GM18526 (cell line): ENCODE data around the gene TIGD4.

Experiments
- POLR2A ChIP-seq: IDR thresholded peaks from 3 replicates; pipeline ENCODE4 v1.6.1; 2011; ENCODE audit not compliant: insufficient read length; ENCODE audit errors: extremely low read depth

The TIGD4 gene

DNA sequence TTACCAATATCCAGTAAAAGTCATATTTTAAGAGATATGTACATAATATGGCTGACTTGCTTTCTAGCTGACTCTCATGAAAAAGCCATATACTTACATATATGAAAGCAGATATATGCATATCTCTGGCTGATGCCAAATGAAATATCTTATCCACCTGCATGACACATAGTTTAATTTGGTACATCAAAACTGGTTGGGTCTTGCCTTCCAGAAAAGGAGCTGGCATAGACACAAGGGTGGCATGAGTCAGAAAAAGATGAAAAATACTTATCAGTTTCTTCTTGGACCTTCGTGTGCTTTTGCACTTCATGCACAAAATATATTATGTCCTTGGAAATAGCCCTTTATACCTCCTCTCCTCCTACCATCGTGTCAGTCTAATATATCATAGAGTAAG lies 32.1 kb downstream of the TIGD4 start:
- no peak for TF ChIP-seq POLR2A

DNA sequence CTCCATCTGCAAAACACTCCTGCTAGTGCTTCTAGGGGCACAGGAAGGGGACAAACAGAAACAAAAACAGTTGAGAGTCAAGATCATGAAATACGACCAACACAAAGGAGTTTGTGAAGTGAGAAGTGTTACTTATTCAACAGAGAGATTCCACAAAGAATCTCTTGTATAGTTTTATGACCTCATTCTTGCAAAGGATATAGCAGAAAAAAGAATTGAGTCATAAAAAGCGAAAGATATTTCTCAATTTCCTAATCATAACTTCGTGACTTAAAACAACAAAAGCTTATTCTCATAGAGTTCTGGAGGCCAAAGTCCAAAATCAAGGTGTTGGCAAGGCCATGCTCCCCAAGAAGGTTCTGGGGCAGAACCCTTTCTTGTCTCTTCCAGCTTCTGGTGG lies 40.7 kb downstream of the TIGD4 start:
- TF ChIP-seq POLR2A, result no peak

DNA sequence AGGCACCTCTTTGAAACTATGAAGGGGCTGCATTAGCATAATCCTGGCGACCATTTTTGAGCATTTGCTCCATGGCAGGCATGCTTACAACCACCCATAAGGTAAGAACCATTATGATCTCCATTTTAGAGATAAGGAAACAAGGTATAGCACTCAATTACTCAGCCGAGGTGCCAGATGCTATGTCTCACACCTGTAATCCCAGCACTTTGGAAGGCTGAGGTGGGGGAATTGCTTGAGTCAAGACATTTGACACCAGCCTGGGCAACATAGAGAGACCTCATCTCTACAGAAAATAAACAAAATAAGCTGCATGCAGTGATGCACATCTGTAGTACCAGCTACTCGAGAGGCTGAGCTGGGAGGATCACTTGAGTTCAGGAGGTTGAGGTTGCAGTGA lies 43.6 kb downstream of the TIGD4 start:
- TF ChIP-seq POLR2A, result no peak

DNA sequence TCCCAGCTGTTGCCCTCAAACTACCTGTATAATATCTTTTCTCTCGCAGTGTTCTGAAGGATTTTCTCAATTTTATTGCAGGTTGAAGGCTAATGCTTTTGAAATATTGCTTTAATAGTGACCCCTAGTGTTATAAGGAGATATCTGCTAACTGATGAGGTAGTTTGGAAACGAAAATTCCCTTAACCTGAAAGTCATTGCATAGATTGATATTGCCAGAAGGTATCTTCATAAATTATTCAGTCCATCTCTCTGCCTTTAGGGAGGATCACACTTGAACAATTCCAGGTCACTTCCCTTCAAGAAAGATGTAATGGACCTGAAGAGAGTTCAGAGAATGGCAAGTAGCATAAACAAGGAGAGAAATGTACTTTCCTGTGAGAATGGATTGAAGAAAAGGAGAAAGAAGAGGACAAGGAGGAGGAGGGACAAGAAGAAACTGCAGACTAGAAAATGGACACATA lies 44.1 kb downstream of the TIGD4 start:
- no peak for TF ChIP-seq POLR2A

GRCh38 chr4:152734699-152735050 lies 44.9 kb downstream of the TIGD4 start:
- no peak for TF ChIP-seq POLR2A

GRCh38 chr4:152734015-152734698 lies 45.4 kb downstream of the TIGD4 start:
- no peak for TF ChIP-seq POLR2A

DNA sequence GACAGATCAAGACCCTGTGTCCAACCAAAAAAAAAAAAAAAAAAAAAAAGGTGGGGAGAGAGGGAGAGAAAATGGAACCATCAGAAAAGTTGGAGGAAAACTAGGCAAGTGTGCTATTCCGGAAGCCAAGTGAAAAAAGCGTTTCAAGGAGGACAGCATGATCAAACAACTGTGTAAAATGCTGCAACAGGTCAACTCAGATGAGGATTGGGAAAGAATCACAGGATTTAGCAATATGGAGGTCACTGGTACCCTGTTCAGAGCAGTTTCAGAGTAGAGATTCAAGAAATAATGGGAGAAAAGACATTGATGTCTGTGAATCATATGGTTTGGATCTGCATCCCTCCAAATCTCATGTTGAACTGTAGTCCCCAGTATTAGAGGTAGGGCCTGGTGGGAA lies 47.5 kb downstream of the TIGD4 start:
- no peak for TF ChIP-seq POLR2A

DNA sequence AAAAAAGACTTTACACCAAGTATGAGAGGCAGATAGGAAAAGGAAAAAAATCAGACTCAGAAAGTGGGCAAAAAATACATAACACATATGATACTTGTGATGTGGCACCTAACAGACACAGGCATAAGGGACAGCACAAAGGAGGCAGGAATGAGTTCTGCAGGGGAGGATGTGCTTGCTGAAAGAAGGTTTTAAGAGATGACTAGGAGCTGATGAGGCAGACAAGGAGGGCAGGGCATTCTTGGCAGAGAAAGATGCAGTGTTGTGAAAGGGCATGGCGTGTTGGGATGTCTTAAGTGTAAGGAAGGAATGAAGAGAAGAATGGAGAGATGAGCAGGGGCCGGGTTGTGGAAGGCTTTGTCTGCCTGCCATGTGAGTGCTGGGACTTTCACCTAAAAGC lies 50.1 kb downstream of the TIGD4 start:
- no peak for TF ChIP-seq POLR2A

- no peak for TF ChIP-seq POLR2A
These were observed 51.2 kb downstream of the TIGD4 start for GRCh38 chr4:152728343-152728742.

DNA sequence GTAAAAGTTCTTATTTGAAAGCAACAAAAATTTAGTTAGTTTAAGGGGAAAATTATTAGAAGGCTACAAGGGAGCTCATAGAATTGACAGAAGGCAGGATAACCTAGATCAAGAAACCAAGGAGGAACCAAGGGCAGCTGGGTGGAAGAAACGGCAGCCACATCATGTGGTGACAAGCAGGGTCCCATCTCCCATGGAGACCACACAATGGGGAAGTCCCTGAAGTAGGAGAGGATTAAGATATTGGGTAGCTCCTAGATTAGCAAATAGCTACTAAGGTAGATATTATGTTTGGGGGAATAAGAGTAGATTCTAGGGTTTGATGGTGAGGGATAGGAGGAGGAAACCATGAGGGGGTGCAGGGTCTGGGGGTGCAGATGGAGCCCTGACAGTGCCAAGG lies 51.7 kb downstream of the TIGD4 start:
- no peak for TF ChIP-seq POLR2A

DNA sequence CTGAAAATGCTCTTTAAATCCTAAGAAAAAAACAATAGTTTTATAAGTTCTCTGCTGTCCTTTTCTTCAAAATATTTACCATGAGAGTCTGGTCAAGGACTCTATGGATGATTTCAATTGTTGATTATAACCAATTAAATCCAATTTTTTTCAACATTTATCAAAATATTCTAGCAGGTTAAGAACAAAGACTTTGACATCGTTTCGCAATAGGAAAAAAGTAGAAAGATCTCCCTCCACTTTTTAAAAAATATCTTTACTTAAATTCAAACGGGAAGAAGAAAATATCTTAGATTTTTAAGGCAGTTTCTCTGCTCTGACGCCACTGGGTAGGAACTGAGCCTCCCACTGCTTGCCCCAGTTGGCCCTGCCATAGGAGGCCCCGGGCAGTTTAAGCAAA lies 55.0 kb downstream of the TIGD4 start:
- no peak for TF ChIP-seq POLR2A

DNA sequence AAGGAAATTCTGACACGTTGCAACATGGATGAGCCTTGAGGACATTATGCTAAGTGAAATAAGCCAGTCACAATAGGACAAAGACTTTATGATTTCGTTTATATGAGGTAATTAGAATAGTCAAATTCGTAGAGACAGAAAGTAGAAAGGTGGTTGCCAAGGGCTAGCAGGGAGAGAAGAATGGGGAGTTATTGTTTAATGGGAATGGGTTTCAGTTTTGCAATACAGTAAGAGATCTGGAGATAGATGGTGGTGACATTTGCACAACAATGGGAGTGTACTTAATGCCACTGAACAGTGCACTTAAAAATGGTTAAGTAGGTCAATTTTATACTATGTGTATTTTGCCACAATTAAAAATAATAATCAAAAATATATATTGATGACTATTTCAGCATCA lies 56.3 kb downstream of the TIGD4 start:
- TF ChIP-seq POLR2A, result no peak

GRCh38 chr4:152719801-152720556 lies 59.6 kb downstream of the TIGD4 start:
- TF ChIP-seq POLR2A, result no peak
